K562 (cell line): ENCODE data around the gene RPL7L1. TPM values are rescaled to one million over a fixed set of nuclear protein-coding genes. Genes with fewer than 3 reads are reported as not detected.

Source experiments
- CXXC5 ChIP-seq: fragments of 250-450 bp; sonication (Bioruptor Pico); IDR thresholded peaks from 2 replicates; pipeline ENCODE4 v1.8.0; 2022; ENCODE audit warnings: inconsistent platforms, mild to moderate bottlenecking, moderate library complexity
- REST ChIP-seq, 2 experiments: fragments of 450-650 bp; formaldehyde crosslinking in 1 of 2; IDR thresholded peaks; 2 replicates each; pipeline versions ENCODE4 v1.4.0 to v1.6.1; 2014 to 2020; ENCODE audit warnings: mild to moderate bottlenecking in 2 of 2, borderline replicate concordance in 1 of 2, low read depth in 1 of 2
- ZBTB40 ChIP-seq, 2 experiments: fragments of 450-650 bp in 1 of 2; sonication (generic) in 1 of 2; formaldehyde crosslinking in 1 of 2; IDR thresholded peaks; 2 replicates each; pipeline versions ENCODE4 v1.7.1 to v1.9.0; 2016 to 2022; ENCODE audit warnings: inconsistent platforms in 1 of 2, mild to moderate bottlenecking in 1 of 2, missing genetic modification reagents in 1 of 2
- ZNF695 ChIP-seq: fragments of 450-650 bp; formaldehyde crosslinking; IDR thresholded peaks from 2 replicates; pipeline ENCODE4 v1.4.0; 2020; ENCODE audit warnings: mild to moderate bottlenecking, moderate library complexity
- ZNF76 ChIP-seq: fragments of 250-450 bp; sonication (Bioruptor Pico); IDR thresholded peaks from 2 replicates; pipeline ENCODE4 v1.4.0; 2020; ENCODE audit warnings: mild to moderate bottlenecking, moderate library complexity, borderline replicate concordance
- polyA plus RNA-seq, 8 experiments: library from polyadenylated mRNA; depleted of rRNA in 4 of 8; stranded (reverse) in 5 of 8; unstranded in 3 of 8; fragments of >200 nt; fragmentation: Nextera tagmentation in 2 of 8; fragmentation: Illumina TruSeq in 1 of 8; extraction: Ambion mirVana in 2 of 8; extraction: Trizol in 1 of 8; gene quantifications; 2 replicates each; pipeline versions ENCODE4 v1.2.1 to v1.2.3, GENCODE V29; 2011 to 2014; ENCODE audit warnings: inconsistent platforms in 1 of 8, missing spikeins in 1 of 8
- total RNA-seq, 7 experiments: library from RNA; depleted of rRNA in 6 of 7; stranded (reverse); fragments of >200 nt in 6 of 7; fragmentation: Illumina TruSeq in 2 of 7; extraction: Trizol in 2 of 7; gene quantifications; 2 replicates each; pipeline versions ENCODE4 v1.2.1 to v1.2.3, GENCODE V29; 2011 to 2021; ENCODE audit warnings: low replicate concordance in 1 of 7

The RPL7L1 gene
- total and polyA plus RNA-seq, 9 of the 15 experiments (the other 6 are each of a cell fraction or from before 2014, with no cell fraction given), result 129 to 259 (median 164) TPM

- TF ChIP-seq ZBTB40 (IDR thresholded peaks at IDR 0.05) (peak; percentile 95), ZBTB40 (CRISPR knock-in tag; IDR thresholded peaks at IDR 0.05) (no peak), ZNF76 (CRISPR knock-in tag) (0 out of 2 replicates have a peak, but pooled peaks have one; percentile 46), CXXC5 (CRISPR knock-in tag) (peak; percentile 98), ZNF695 (CRISPR knock-in tag) (no peak), REST (IDR thresholded peaks at IDR 0.05; ENCODE audit: borderline replicate concordance) (0 out of 2 replicates have a peak, but pooled peaks have one; percentile 5), REST (CRISPR knock-in tag; IDR thresholded peaks at IDR 0.05; ENCODE audit: low read depth) (peak; percentile 47; the same call in 1 of the 2 replicates)
Measured at GRCh38 chr6:42928986-42929820, 49.8 kb downstream of the RPL7L1 start, which contains the start of gene CNPY3 (continued).
